Left kidney (tissue), 2 donors: ENCODE data around the gene LDAF1. TPM values are rescaled to one million over a fixed set of nuclear protein-coding genes. Genes with fewer than 3 reads are reported as not detected.
"Not testable (repeated sequence)": the region's sequence is repeated elsewhere in the genome, so short reads cannot be mapped to it uniquely, and the experiment has no call there.

ENCODE experiments used
- DNase-seq: peaks from one replicate; pipeline ENCODE4 v3.0.0-alpha.2; 2013
- polyA plus RNA-seq: library from polyadenylated mRNA; unstranded; fragments of 120-200 nt; gene quantifications from one replicate; pipeline ENCODE4 v1.2.1, GENCODE V29; 2013; ENCODE audit not compliant: insufficient read length

The LDAF1 gene
- polyA plus RNA-seq, 1 donor, result 25.6 TPM

GRCh38 chr16:21159281-21159951 is 942 bp downstream of the LDAF1 start:
- DNase-seq, result no peak

GRCh38 chr16:21160276-21160675 is 1.8 kb downstream of the LDAF1 start:
- DNase-seq, result no peak

GRCh38 chr16:21161211-21161610 is 2.7 kb downstream of the LDAF1 start:
- DNase-seq, result no peak

GRCh38 chr16:21162661-21163151 is 4.2 kb downstream of the LDAF1 start:
- no peak for DNase-seq

GRCh38 chr16:21163576-21163975 is 5.1 kb downstream of the LDAF1 start:
- DNase-seq, result no peak

GRCh38 chr16:21164521-21165168 is 6.2 kb downstream of the LDAF1 start:
- no peak for DNase-seq

- DNase-seq, result peak; percentile 50
Observed at GRCh38 chr16:21166561-21166961, 8.1 kb downstream of the LDAF1 start.

- no peak for DNase-seq
Observed at GRCh38 chr16:21167360-21167759, 8.9 kb downstream of the LDAF1 start.

- no peak for DNase-seq
Observed at GRCh38 chr16:21167929-21168602, 9.6 kb downstream of the LDAF1 start.

GRCh38 chr16:21169249-21169981 is 10.9 kb downstream of the LDAF1 start:
- DNase-seq, result no peak

- DNase-seq, result not testable (repeated sequence)
Observed at GRCh38 chr16:21170116-21170515, 11.6 kb downstream of the LDAF1 start.

GRCh38 chr16:21172650-21173049 is 14.2 kb downstream of the LDAF1 start:
- DNase-seq, result no peak

- no peak for DNase-seq
Observed at GRCh38 chr16:21175397-21175796, 16.9 kb downstream of the LDAF1 start.

- DNase-seq, result no peak
Observed at GRCh38 chr16:21179126-21179982, 20.9 kb downstream of the LDAF1 start.

GRCh38 chr16:21179983-21180365 is 21.5 kb downstream of the LDAF1 start:
- no peak for DNase-seq

GRCh38 chr16:21183995-21184394 is 25.5 kb downstream of the LDAF1 start:
- DNase-seq, result no peak

- no peak for DNase-seq
Observed at GRCh38 chr16:21184834-21185233, 26.4 kb downstream of the LDAF1 start.

GRCh38 chr16:21185659-21186325 is 27.3 kb downstream of the LDAF1 start:
- no peak for DNase-seq

- no peak for DNase-seq
Observed at GRCh38 chr16:21186326-21186691, 27.8 kb downstream of the LDAF1 start.

- DNase-seq, result no peak
Observed at GRCh38 chr16:21189311-21189710, 30.8 kb downstream of the LDAF1 start.

GRCh38 chr16:21190013-21190412 is 31.5 kb downstream of the LDAF1 start:
- DNase-seq, result no peak
